Gastroesophageal sphincter (tissue), 3 donors: Measurements from ENCODE around the gene ALDH16A1.

Experiments used
- EP300 ChIP-seq: sonication (generic); formaldehyde crosslinking; IDR thresholded peaks from one replicate; pipeline ENCODE4 v1.6.1; 2017; ENCODE audit warnings: antibody characterized with exemption, mild to moderate bottlenecking
- POLR2A ChIP-seq, 2 donors: fragments of 450-650 bp; IDR thresholded peaks; one replicate each; pipeline ENCODE4 v1.6.1; 2017; ENCODE audit warnings: antibody characterized with exemption in 2 of 2, mild to moderate bottlenecking in 2 of 2, moderate library complexity in 1 of 2
- POLR2AphosphoS5 ChIP-seq: sonication (generic); formaldehyde crosslinking; IDR thresholded peaks from one replicate; pipeline ENCODE4 v1.6.1; 2017; ENCODE audit warnings: antibody characterized with exemption
- TF ChIP-seq, protein P1 (sequence below), 4 experiments: fragments of 200-600 bp in 2 of 4; fragments of 450-650 bp in 2 of 4; sonication (generic) in 1 of 4; IDR thresholded peaks; one replicate each; pipeline ENCODE4 v1.5.1; 2017 to 2019; ENCODE audit warnings: antibody characterized with exemption in 4 of 4, mild to moderate bottlenecking in 2 of 4, moderate library complexity in 2 of 4

DNA sequence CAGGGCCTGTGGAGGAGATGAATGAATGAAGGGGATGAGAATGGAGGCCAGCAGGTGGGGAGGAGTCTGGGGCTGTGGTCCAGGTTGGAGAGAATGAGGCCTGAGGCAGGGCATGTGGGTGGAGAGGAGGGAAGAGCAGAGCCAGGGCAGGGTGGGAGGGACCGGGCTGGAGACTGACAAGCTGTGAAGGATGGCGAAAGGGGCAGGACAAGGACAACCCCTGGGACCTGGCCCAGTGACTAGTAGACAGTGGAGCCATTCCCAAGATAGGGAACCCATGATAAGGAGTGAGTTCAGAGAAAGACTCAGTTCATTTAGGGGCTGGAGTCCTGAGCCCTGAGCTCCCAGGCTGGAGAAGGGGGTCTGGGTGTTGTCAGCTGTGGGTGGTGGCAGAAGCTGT is 32.8 kb upstream of the ALDH16A1 start:
- TF ChIP-seq, protein P1, sequence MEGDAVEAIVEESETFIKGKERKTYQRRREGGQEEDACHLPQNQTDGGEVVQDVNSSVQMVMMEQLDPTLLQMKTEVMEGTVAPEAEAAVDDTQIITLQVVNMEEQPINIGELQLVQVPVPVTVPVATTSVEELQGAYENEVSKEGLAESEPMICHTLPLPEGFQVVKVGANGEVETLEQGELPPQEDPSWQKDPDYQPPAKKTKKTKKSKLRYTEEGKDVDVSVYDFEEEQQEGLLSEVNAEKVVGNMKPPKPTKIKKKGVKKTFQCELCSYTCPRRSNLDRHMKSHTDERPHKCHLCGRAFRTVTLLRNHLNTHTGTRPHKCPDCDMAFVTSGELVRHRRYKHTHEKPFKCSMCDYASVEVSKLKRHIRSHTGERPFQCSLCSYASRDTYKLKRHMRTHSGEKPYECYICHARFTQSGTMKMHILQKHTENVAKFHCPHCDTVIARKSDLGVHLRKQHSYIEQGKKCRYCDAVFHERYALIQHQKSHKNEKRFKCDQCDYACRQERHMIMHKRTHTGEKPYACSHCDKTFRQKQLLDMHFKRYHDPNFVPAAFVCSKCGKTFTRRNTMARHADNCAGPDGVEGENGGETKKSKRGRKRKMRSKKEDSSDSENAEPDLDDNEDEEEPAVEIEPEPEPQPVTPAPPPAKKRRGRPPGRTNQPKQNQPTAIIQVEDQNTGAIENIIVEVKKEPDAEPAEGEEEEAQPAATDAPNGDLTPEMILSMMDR (IDR thresholded peaks at IDR 0.05): no peak
- TF ChIP-seq POLR2A (IDR thresholded peaks at IDR 0.05) (no peak), EP300 (no peak), POLR2AphosphoS5 (no peak)
